ENCODE data around the gene SMCO3. TPM values are rescaled to one million over a fixed set of nuclear protein-coding genes. Genes with fewer than 3 reads are reported as not detected.
A peak's percentile ranks its signal among the peaks of the same experiment; 100 is the strongest.

The SMCO3 gene
- total RNA-seq, 4 donors from 2014 or later, result 0.12 TPM; not detected in 3

DNA sequence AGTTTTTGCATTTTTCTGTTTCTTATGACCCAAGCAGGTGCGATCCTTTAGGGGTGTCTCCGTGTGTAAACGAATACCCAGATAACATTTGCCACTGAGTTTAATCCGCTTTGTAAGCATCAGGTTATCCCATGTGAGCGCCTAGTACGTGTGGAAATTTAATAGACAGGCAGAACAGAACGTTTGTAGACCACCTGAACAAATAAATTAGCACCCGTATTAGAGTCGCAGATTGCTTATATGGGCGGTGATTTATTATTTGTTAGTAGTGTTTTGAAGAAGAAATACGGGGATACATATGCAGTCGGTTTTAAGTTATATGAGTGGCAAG is 10.2 kb downstream of the SMCO3 start:
- no peaks in the 10 kb centered on the region for H3K9me3 ChIP-seq
- ATAC-seq, result peak; percentile 41 to 45
- intact Hi-C loops (cut with DNase I; ENCODE audit: low total_unique reads), result loop anchor here (1.0 kb wide), 1 partner anchor 29 kb away; a partner anchor contains a TSS

DNA sequence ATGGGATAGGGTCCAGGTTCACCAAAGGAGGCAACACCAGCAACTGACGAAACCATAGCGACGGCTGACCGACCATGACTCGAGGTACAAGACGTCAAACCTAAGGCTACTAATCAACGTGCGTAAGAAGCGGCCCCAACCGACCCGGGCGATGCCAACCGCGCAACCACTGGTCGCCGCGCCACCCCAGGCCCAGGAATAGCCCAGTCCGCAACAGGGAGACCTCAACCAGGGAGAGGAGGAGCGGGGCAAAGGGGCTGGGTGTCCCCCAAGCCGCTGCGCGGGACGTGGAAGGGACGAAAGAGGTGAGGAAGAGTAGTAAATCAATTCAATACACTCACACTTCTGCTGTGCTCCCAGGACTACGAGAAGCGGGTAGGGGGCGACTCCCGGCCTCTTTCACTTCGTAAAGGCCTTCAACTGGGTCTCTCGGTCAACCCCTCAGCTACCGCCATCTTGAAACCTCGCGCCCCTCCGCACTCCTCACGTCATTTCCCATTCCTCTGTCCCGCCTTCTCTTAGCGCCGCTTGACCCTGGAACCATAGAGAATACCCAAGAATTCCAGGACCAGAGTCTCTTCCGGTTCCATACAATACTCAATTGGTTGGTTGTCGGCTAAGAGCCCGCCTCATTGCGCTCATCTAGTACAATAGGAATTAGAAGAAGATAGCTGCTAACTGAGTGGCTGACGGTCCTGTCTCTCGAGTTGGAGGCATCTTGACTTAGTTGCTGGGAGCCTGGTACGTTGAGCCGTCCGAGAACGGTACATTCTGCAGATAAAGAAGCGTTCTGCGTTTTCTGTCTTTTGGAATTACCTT is 10.8 kb downstream of the SMCO3 start, which contains the start of the genes C12orf60 and WBP11:
Gene C12orf60 (plus strand): TSS at position 660 of the 819 bp plus-strand sequence. CDS start 19,266 bp downstream, outside the sequence.
Gene WBP11 (minus strand): TSS at position 468 of the 819 bp plus-strand sequence. CDS start 2,095 bp downstream, outside the sequence.
- no peaks in the 10 kb centered on the region for H3K9me3 ChIP-seq
- DNase-seq, result peak; percentile 97 to 98
- ATAC-seq, result peak; percentile 100
- intact Hi-C loops (cut with DNase I; ENCODE audit: low total_unique reads), result loop anchor here (1.0 kb wide), 1 partner anchor 29 kb away; a partner anchor contains a TSS
- TF ChIP-seq, protein P1, sequence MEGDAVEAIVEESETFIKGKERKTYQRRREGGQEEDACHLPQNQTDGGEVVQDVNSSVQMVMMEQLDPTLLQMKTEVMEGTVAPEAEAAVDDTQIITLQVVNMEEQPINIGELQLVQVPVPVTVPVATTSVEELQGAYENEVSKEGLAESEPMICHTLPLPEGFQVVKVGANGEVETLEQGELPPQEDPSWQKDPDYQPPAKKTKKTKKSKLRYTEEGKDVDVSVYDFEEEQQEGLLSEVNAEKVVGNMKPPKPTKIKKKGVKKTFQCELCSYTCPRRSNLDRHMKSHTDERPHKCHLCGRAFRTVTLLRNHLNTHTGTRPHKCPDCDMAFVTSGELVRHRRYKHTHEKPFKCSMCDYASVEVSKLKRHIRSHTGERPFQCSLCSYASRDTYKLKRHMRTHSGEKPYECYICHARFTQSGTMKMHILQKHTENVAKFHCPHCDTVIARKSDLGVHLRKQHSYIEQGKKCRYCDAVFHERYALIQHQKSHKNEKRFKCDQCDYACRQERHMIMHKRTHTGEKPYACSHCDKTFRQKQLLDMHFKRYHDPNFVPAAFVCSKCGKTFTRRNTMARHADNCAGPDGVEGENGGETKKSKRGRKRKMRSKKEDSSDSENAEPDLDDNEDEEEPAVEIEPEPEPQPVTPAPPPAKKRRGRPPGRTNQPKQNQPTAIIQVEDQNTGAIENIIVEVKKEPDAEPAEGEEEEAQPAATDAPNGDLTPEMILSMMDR (IDR thresholded peaks at IDR 0.05 in 4 of 5, conservative IDR thresholded peaks at IDR 0.05 in 1 of 5), result no peak
- peak; percentile 59 to 71 for TF ChIP-seq POLR2A (IDR thresholded peaks at IDR 0.05)
- peak within 1 kb of the TSS; percentile 75 to 100 (median 83) for H3K4me3 ChIP-seq
- in situ Hi-C loops (cut with MboI; ENCODE audit: low sequenced_read_pairs in 4 of 4), result no loop called here
- H3K4me1 ChIP-seq, result peaks cover 15 to 22% of the 10 kb centered on the region in 2 donors
- H3K27ac ChIP-seq, result peak within 1 kb of the TSS; percentile 86 to 98 (median 92)
- H3K36me3 ChIP-seq, result peaks cover 0 to 27% of the 10 kb centered on the region in 2 donors
- H3K27me3 ChIP-seq, result no peaks in the 10 kb centered on the region

More for the DNA sequence above, 10.2 kb downstream of the SMCO3 start:
- Histone ChIP-seq H3K4me3 (peak overlapping the region; percentile 60 to 100 (median 78)), H3K4me1 (peaks cover 15 to 22% of the 10 kb centered on the region in 2 donors), H3K27ac (peak overlapping the region; percentile 81 to 98 (median 89)), H3K36me3 (peaks cover 0 to 21% of the 10 kb centered on the region in 2 donors), H3K27me3 (no peaks in the 10 kb centered on the region)
- in situ Hi-C loops (cut with MboI; ENCODE audit: low sequenced_read_pairs in 4 of 4), result no loop called here
- no peak for DNase-seq
- no peak for TF ChIP-seq POLR2A (IDR thresholded peaks at IDR 0.05)
- TF ChIP-seq, protein P1 (IDR thresholded peaks at IDR 0.05 in 4 of 5, conservative IDR thresholded peaks at IDR 0.05 in 1 of 5), result no peak

DNA sequence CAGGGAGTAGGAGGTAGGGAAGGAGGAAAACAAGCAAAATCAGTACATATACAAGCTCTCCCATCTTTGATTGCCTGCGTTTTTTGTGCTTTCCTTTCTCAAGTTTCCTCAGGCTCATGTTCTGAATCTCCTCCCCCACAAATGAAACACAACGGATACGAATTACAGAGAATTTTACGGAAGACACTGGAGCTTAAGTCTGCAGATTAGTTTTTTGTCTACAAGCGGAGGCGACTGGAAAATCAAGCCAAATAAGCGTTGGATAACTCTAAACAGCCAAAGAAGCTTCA is 11.3 kb downstream of the SMCO3 start:
- in situ Hi-C loops (cut with MboI; ENCODE audit: low sequenced_read_pairs in 4 of 4), result no loop called here
- peak overlapping the region; percentile 86 to 98 (median 92) for H3K27ac ChIP-seq
- ATAC-seq (no peak), DNase-seq (no peak)
- H3K9me3 ChIP-seq, result no peaks in the 10 kb centered on the region
- peak overlapping the region; percentile 75 to 100 (median 83) for H3K4me3 ChIP-seq
- H3K36me3 ChIP-seq, result peaks cover 0 to 33% of the 10 kb centered on the region in 2 donors
- no peak for TF ChIP-seq POLR2A (IDR thresholded peaks at IDR 0.05)
- TF ChIP-seq, protein P1 (IDR thresholded peaks at IDR 0.05 in 4 of 5, conservative IDR thresholded peaks at IDR 0.05 in 1 of 5), result no peak
- intact Hi-C loops (cut with DNase I; ENCODE audit: low total_unique reads), result loop anchor here (1.0 kb wide), 1 partner anchor 28 kb away; a partner anchor contains a TSS
- peaks cover 15 to 22% of the 10 kb centered on the region in 2 donors for H3K4me1 ChIP-seq
- H3K27me3 ChIP-seq, result no peaks in the 10 kb centered on the region

DNA sequence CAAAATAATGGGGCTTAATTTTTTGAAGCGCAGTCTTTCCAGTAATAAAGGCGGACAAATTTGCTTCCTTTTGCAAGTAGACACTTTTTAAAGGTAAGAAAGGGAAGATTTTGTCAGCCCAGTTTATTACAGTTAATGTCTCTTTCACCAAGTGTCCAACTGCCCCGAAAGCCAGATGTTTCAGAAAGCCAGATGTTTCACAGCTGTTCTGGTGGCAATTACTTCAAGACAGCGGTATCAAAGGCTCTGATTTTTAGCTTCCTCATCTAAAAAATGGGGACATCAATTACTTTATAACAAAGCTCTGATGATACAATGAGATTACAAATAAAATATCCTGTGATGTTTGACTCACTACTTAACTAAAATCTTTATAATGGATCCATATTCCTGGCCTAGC is 11.7 kb downstream of the SMCO3 start:
- peaks cover 15 to 22% of the 10 kb centered on the region in 2 donors for H3K4me1 ChIP-seq
- ATAC-seq (no peak), DNase-seq (no peak)
- H3K36me3 ChIP-seq, result peaks cover 0 to 37% of the 10 kb centered on the region in 2 donors
- no peaks in the 10 kb centered on the region for H3K9me3 ChIP-seq
- H3K27me3 ChIP-seq, result no peaks in the 10 kb centered on the region
- intact Hi-C loops (cut with DNase I; ENCODE audit: low total_unique reads), result no loop called here
- H3K4me3 ChIP-seq, result peak overlapping the region; percentile 75 to 100 (median 83)
- in situ Hi-C loops (cut with MboI; ENCODE audit: low sequenced_read_pairs in 4 of 4), result no loop called here
- H3K27ac ChIP-seq, result peak overlapping the region; percentile 86 to 98 (median 92)
- no peak for TF ChIP-seq POLR2A (IDR thresholded peaks at IDR 0.05)
- TF ChIP-seq, protein P1 (IDR thresholded peaks at IDR 0.05 in 4 of 5, conservative IDR thresholded peaks at IDR 0.05 in 1 of 5), result no peak

Data from gastrocnemius medialis (tissue), 4 donors.